Motor neuron (in vitro differentiated cells): Measurements from ENCODE around the gene FGF5. TPM values are rescaled to one million over a fixed set of nuclear protein-coding genes. Genes with fewer than 3 reads are reported as not detected.
"Not testable (repeated sequence)": the region's sequence is repeated elsewhere in the genome, so short reads cannot be mapped to it uniquely, and the experiment has no call there.

ENCODE experiments used
- ATAC-seq, 8 experiments: fragments of 200-7000 bp; cut with Tn5 transposase; replicated peaks in 6 of 8; 2 replicates each; pipeline ENCODE4 v1.8.0; 2021; ENCODE audit warnings: mild to moderate bottlenecking in 8 of 8, moderate library complexity in 8 of 8
- H3K27ac ChIP-seq, 2 donors: fragments of 250-450 bp; sonication (Bioruptor Pico); 2 replicates each; pipeline ENCODE4 v1.9.0; 2021; ENCODE audit warnings: antibody characterized with exemption in 2 of 2, mild to moderate bottlenecking in 2 of 2, moderate library complexity in 1 of 2
- H3K4me1 ChIP-seq, 2 donors: fragments of 250-450 bp; sonication (Bioruptor Pico); replicated peaks in 1 of 2; 2 replicates each; pipeline ENCODE4 v1.6.1; 2021; ENCODE audit warnings: antibody characterized with exemption in 2 of 2, mild to moderate bottlenecking in 2 of 2, moderate library complexity in 1 of 2
- H3K4me3 ChIP-seq, 5 donors: fragments of 250-450 bp; sonication (Bioruptor Pico); 2 replicates each; pipeline ENCODE4 v1.9.0; 2021; ENCODE audit warnings: antibody characterized with exemption in 5 of 5, mild to moderate bottlenecking in 5 of 5, moderate library complexity in 4 of 5
- WGBS, 10 experiments: fragments of 450-650 bp; shearing (Covaris generic); methylation state at CpG; one replicate each; pipeline ENCODE4 v1.0.0; 2022; 5-methylcytosine and 5-hydroxymethylcytosine counted together
- in situ Hi-C, 9 experiments: fragments of 400-800 bp; cut with MboI; loops; one replicate each; pipeline ENCODE4 v1.15.0; 2021; ENCODE audit warnings: low sequenced_read_pairs in 9 of 9, low pct_unique_long_range_greater_than_20kb in 2 of 9; ENCODE audit not compliant: unreplicated experiment in 9 of 9
- total RNA-seq, 8 experiments: library from RNA; unstranded; fragments of 300-600 nt; gene quantifications; 2 replicates each; pipeline versions ENCODE4 v1.2.3 to v1.2.4, GENCODE V29; 2022

Gene FGF5
- total RNA-seq, 8 experiments from 2014 or later, result 0.09 to 3.3 (median 0.86) TPM; not detected in 1

- Histone ChIP-seq H3K4me3 (no peak overlapping the region), H3K4me1 (no peaks in the 10 kb centered on the region), H3K27ac (no peak overlapping the region)
- no peak for ATAC-seq
- 36 to 100% (median 100%) methylated on average over 1 of the region's 1 CpG; no CpG with 5 or more reads in 1 of the 10 experiments for WGBS, 10 experiments
- in situ Hi-C loops, result loop anchor here in 1 of 9 experiments (25.0 kb wide), 1 partner anchor 102 kb away; the partner anchor contains the start of gene CFAP299
These were observed 31.0 kb upstream of the FGF5 start for GRCh38 chr4:80235451-80235850.

GRCh38 chr4:80237992-80238391 lies 28.5 kb upstream of the FGF5 start:
- H3K4me1 ChIP-seq, result no peaks in the 10 kb centered on the region
- 0 to 100% (median 67%) methylated on average over 1 to 6 of the region's 6 CpGs for WGBS, 10 experiments

DNA sequence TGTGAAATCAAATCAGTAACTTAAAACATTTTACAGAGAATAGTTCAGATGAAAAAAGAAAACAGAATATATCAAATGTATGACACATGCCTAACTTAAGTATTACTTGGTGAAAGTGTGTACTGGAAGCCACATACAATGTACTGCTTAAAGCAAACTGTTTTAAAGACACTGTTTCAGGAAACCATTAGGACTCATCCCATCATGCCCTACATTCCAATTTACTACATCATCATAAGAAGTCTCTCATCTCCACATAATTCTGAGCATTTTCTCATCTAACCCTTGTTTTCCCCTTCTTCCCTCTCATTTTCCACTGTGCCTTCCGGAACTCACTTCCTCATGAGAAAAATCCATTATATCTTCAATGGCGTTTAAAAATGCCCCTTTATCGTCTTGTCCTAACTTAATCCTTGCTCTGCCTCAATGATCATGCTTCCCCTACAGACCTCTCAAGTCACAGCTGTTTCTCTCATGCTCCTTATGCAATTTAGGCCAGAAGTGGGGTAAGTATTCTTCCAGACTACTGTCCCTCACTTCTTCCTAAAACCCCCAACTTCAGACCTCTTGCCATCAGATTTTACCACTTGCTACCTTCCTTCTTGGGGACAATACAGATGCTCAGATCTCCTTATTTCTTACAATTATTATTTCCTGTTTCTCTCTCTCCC lies 26.8 kb upstream of the FGF5 start:
- Histone ChIP-seq H3K27ac (no peak overlapping the region), H3K4me3 (no peak overlapping the region), H3K4me1 (no peaks in the 10 kb centered on the region)
- in situ Hi-C loops, result loop anchor here in 1 of 9 experiments (25.0 kb wide), 1 partner anchor 98 kb away; the partner anchor contains the start of gene CFAP299
- no peak for ATAC-seq
- 74 to 100% (median 91%) methylated on average over 2 to 3 of the region's 3 CpGs; no CpG with 5 or more reads in 2 of the 10 experiments for WGBS, 10 experiments

More at GRCh38 chr4:80237992-80238391, 28.5 kb upstream of the FGF5 start:
- peak in 3 of 8 experiments; percentile 88 to 97 (median 97) for ATAC-seq
- no peak overlapping the region for H3K4me3 ChIP-seq
- in situ Hi-C loops, result loop anchor here in 1 of 9 experiments (25.0 kb wide), 1 partner anchor 99 kb away; the partner anchor contains the start of gene CFAP299
- H3K27ac ChIP-seq, result no peak overlapping the region

- Histone ChIP-seq H3K4me3 (no peak overlapping the region), H3K4me1 (no peaks in the 10 kb centered on the region), H3K27ac (no peak overlapping the region)
- in situ Hi-C loops, result loop anchor here in 1 of 9 experiments (25.0 kb wide), 1 partner anchor 96 kb away; the partner anchor contains the start of gene CFAP299
- peak in 1 of 8 experiments; percentile 21 for ATAC-seq
These were observed 25.5 kb upstream of the FGF5 start for GRCh38 chr4:80240976-80241375.

DNA sequence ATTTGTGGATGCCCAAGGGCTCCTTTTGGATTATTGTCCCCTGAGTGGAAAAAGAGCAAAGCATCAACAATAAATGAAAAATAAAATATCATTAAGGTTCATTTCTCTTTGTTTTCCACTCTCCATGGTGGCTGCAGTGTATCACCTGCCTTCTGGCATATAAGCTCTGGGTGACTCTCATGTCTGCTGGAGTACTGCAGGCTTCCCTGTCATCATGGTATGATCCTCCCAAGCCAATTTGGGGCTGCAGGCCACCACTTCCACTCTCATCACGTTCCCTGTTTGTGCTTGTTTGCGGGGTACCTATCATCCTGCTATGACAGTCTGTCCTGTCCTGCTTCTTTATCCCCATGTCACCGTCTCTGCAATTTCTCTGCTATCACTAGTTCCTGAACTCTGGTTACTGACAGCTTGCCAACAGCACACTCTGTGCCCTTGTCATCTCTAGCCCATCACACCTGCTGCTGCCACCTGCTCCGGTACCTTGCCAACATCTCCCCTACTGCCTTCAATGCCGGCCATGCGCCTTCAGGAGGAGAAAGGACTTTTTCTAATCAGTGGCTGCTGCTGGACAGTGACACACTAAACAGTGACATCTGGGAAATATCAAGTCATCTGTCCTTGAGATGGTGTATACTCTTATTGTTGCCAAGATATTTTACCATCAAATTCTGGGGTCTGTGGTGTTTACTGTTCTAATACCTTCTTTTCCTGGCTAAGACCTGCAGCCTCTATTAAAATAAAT lies 23.0 kb upstream of the FGF5 start:
- in situ Hi-C loops, result loop anchor here in 1 of 9 experiments (25.0 kb wide), 1 partner anchor 94 kb away; the partner anchor contains the start of gene CFAP299
- Histone ChIP-seq H3K27ac (no peak overlapping the region), H3K4me3 (no peak overlapping the region), H3K4me1 (no peaks in the 10 kb centered on the region)
- WGBS, 10 experiments, result 50 to 100% (median 70%) methylated on average over 1 to 6 of the region's 6 CpGs; no CpG with 5 or more reads in 1 of the 10 experiments
- no peak for ATAC-seq

DNA sequence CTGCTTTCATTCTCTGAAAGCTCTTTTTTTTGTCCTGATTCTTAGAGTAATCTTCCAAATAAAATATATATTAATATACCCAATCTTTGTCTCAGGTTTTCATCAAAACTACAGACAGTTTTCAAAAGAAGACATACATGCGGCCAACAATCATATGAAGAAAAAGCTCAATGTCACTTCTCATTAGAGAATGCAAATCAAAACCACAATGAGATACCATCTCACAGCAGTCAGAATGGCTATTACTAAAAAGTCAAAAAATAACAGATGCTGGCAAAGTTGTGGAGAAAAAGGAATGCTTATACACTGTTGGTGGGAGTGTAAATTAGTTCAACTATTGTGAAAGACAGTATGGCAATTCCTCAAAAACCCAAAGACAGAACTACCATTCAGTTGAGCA lies 19.0 kb upstream of the FGF5 start:
- H3K4me3 ChIP-seq, H3K4me1 ChIP-seq, H3K27ac ChIP-seq, ATAC-seq: not testable (repeated sequence)
- in situ Hi-C loops, result loop anchor here in 1 of 9 experiments (25.0 kb wide), 1 partner anchor 90 kb away; the partner anchor contains the start of gene CFAP299
- WGBS, 10 experiments, result 71 to 100% (median 100%) methylated on average over 1 of the region's 1 CpG

- in situ Hi-C loops, result loop anchor here in 1 of 9 experiments (25.0 kb wide), 1 partner anchor 88 kb away; the partner anchor contains the start of gene CFAP299
- Histone ChIP-seq H3K4me3 (no peak overlapping the region), H3K27ac (no peak overlapping the region), H3K4me1 (no peaks in the 10 kb centered on the region)
- no peak for ATAC-seq
- WGBS, 10 experiments, result 0 to 80% (median 36%) methylated on average over 1 of the region's 1 CpG; no CpG with 5 or more reads in 1 of the 10 experiments
These were observed 17.3 kb upstream of the FGF5 start for GRCh38 chr4:80249144-80249543.

DNA sequence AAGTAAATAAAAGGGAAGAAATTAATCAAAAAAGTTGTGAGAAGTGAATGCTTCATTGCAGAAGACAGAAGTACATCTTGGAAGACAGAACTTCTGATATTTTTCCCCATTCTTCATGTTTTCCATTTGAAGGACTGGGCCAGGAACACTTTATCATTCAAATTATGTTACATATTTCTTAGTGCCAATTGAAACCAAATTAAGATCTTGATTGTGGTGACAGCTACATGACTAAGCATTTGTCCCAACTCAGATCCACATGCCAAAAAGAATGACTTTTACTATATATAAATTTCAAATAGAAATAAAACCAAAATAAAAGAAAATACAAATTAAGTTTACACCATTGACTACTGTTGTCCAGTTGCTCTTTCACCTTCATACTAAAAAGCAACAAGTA lies 14.0 kb upstream of the FGF5 start:
- no peak overlapping the region for H3K4me3 ChIP-seq
- no peak overlapping the region for H3K27ac ChIP-seq
- H3K4me1 ChIP-seq, result no peaks in the 10 kb centered on the region
- in situ Hi-C loops, result no loop called here
- no peak for ATAC-seq

GRCh38 chr4:80252953-80253352 lies 13.5 kb upstream of the FGF5 start:
- Histone ChIP-seq H3K4me1 (no peaks in the 10 kb centered on the region), H3K4me3 (no peak overlapping the region), H3K27ac (no peak overlapping the region)
- in situ Hi-C loops, result no loop called here
- ATAC-seq, result no peak

DNA sequence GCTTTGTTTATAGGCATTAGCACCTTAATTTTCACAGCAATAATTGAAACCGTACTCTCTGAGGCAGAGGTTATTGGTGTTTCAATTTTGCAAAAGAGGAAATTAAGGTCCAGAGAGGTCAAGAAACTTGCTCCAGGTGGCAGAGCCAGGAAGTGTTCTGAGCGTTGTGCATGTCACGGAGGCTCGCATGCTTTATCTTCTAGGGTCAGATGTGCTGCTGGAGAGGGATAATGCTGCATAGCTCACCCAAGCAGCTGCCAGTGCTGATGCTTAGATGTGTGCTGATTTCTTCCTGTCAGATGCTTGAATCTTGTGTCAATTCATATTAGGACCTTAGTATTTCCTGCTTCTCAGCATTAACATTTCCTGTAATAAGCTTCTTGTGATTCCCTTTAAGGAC lies 13.0 kb upstream of the FGF5 start:
- no peak overlapping the region for H3K27ac ChIP-seq
- no peak for ATAC-seq
- WGBS, 10 experiments, result 64 to 100% (median 80%) methylated on average over 1 to 4 of the region's 4 CpGs; no CpG with 5 or more reads in 5 of the 10 experiments
- no peaks in the 10 kb centered on the region for H3K4me1 ChIP-seq
- in situ Hi-C loops, result no loop called here
- no peak overlapping the region for H3K4me3 ChIP-seq

GRCh38 chr4:80254114-80254513 lies 12.3 kb upstream of the FGF5 start:
- Histone ChIP-seq H3K4me1 (no peaks in the 10 kb centered on the region), H3K27ac (no peak overlapping the region), H3K4me3 (no peak overlapping the region)
- in situ Hi-C loops, result no loop called here
- no peak for ATAC-seq
- 80 to 100% (median 89%) methylated on average over 1 to 2 of the region's 2 CpGs; no CpG with 5 or more reads in 4 of the 10 experiments for WGBS, 10 experiments

GRCh38 chr4:80255329-80256095 lies 11.0 kb upstream of the FGF5 start:
- no peaks in the 10 kb centered on the region for H3K4me1 ChIP-seq
- in situ Hi-C loops, result no loop called here
- ATAC-seq, result no peak
- 16 to 85% (median 63%) methylated on average over 2 to 7 of the region's 7 CpGs for WGBS, 10 experiments
- no peak overlapping the region for H3K27ac ChIP-seq
- no peak overlapping the region for H3K4me3 ChIP-seq

DNA sequence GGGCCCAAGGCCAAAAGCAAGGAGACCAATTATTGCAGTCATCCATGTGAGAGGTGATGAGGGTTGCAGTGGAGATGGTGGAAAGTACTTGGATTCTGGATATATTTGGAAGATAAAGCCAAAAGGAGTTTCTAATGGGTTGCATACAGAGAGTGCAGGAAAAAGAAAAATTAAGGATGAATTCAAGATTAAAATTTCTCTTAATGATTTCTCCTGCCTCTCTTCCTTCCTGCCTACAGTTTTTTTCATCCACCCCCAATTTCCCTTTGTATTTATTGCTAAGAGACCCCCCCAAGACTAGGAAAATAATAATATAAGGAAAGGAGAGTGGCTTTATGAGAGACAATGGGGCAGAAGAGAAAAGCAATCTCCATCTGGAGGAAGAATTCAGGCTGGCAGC lies 8.6 kb upstream of the FGF5 start:
- in situ Hi-C loops, result no loop called here
- no peak for ATAC-seq
- no peaks in the 10 kb centered on the region for H3K4me1 ChIP-seq
- H3K4me3 ChIP-seq, result no peak overlapping the region
- H3K27ac ChIP-seq, result no peak overlapping the region
